WTC11 (cell line): Measurements from ENCODE around the gene LPIN3. TPM values are rescaled to one million over a fixed set of nuclear protein-coding genes. Genes with fewer than 3 reads are reported as not detected.

Source experiments
- ATAC-seq: fragments of 200-7000 bp; cut with Tn5 transposase; 2 replicates; pipeline ENCODE4 v1.10.0; 2021; ENCODE audit warnings: mild to moderate bottlenecking, moderate library complexity
- CTCF ChIA-PET: fragments of 300-600 bp; sonication (Branson Sonifier 250); formaldehyde crosslinking; loops from one replicate; lab custom pipeline; 2021; ENCODE audit warnings: antibody characterized with exemption; lab: Charles Lee
- POLR2A ChIA-PET: fragments of 350-600 bp; sonication (Branson Sonifier 250); formaldehyde crosslinking; loops from one replicate; lab custom pipeline; 2021; ENCODE audit warnings: antibody characterized with exemption; lab: Charles Lee
- DNase-seq: peaks from one replicate; pipeline ENCODE4 v3.0.0; 2021; ENCODE audit warnings: low spot score
- H3K27ac Mint-ChIP-seq: 2 replicates; pipeline ENCODE4 v1.8.0; 2021; ENCODE audit warnings: mixed read lengths
- H3K27me3 Mint-ChIP-seq: 2 replicates; pipeline ENCODE4 v1.8.0; 2021; ENCODE audit warnings: low read depth, mild to moderate bottlenecking, moderate library complexity, mixed read lengths
- H3K36me3 Mint-ChIP-seq: 2 replicates; pipeline ENCODE4 v1.8.0; 2021; ENCODE audit warnings: mixed read lengths
- H3K4me1 Mint-ChIP-seq: 2 replicates; pipeline ENCODE4 v1.8.0; 2022; ENCODE audit warnings: mixed read lengths
- H3K4me3 Mint-ChIP-seq: 2 replicates; pipeline ENCODE4 v1.8.0; 2021; ENCODE audit warnings: mild to moderate bottlenecking, moderate library complexity, mixed read lengths
- H3K9me3 Mint-ChIP-seq: 2 replicates; pipeline ENCODE4 v1.8.0; 2021; ENCODE audit warnings: mixed read lengths
- CREM ChIP-seq: sonication (generic); formaldehyde crosslinking; IDR thresholded peaks from 2 replicates; pipeline ENCODE4 v1.8.1; 2022; ENCODE audit warnings: mild to moderate bottlenecking, missing genetic modification reagents, moderate library complexity
- ESRRA ChIP-seq: sonication (generic); formaldehyde crosslinking; IDR thresholded peaks from 2 replicates; pipeline ENCODE4 v1.8.1; 2022; ENCODE audit warnings: mild to moderate bottlenecking, missing genetic modification reagents, borderline replicate concordance
- GABPB1 ChIP-seq: sonication (generic); formaldehyde crosslinking; IDR thresholded peaks from 2 replicates; pipeline ENCODE4 v1.8.1; 2023; ENCODE audit warnings: mild to moderate bottlenecking, missing genetic modification reagents
- GRHL2 ChIP-seq: fragments of 250-450 bp; sonication (Bioruptor Pico); IDR thresholded peaks from 2 replicates; pipeline ENCODE4 v1.8.0; 2022; ENCODE audit warnings: mild to moderate bottlenecking, moderate library complexity; ENCODE audit not compliant: insufficient replicate concordance, severe bottlenecking
- MXD4 ChIP-seq: fragments of 250-450 bp; sonication (Bioruptor Pico); IDR thresholded peaks from 2 replicates; pipeline ENCODE4 v1.8.0; 2021; ENCODE audit warnings: mild to moderate bottlenecking, moderate library complexity, borderline replicate concordance
- NFATC4 ChIP-seq: fragments of 250-450 bp; sonication (Bioruptor Pico); IDR thresholded peaks from 2 replicates; pipeline ENCODE4 v1.9.0; 2021; ENCODE audit warnings: mild to moderate bottlenecking
- NFYB ChIP-seq: sonication (generic); formaldehyde crosslinking; conservative IDR thresholded peaks from 2 replicates; pipeline ENCODE4 v1.8.0; 2022; ENCODE audit warnings: low read depth, missing genetic modification reagents
- NR2C2 ChIP-seq: sonication (generic); formaldehyde crosslinking; IDR thresholded peaks from 2 replicates; pipeline ENCODE4 v1.8.0; 2022; ENCODE audit warnings: mild to moderate bottlenecking, missing genetic modification reagents
- RORB ChIP-seq: fragments of 250-450 bp; sonication (Bioruptor Pico); IDR thresholded peaks from 2 replicates; pipeline ENCODE4 v1.9.0; 2021; ENCODE audit warnings: mild to moderate bottlenecking
- SMAD3 ChIP-seq: sonication (generic); formaldehyde crosslinking; IDR thresholded peaks from 2 replicates; pipeline ENCODE4 v1.8.0; 2022; ENCODE audit warnings: missing genetic modification reagents, mild to moderate bottlenecking, borderline replicate concordance
- TEAD1 ChIP-seq: sonication (generic); formaldehyde crosslinking; IDR thresholded peaks from 2 replicates; pipeline ENCODE4 v1.8.0; 2022; ENCODE audit warnings: mild to moderate bottlenecking, missing genetic modification reagents
- ZBTB21 ChIP-seq: sonication (generic); formaldehyde crosslinking; IDR thresholded peaks from 2 replicates; pipeline ENCODE4 v1.8.1; 2023; ENCODE audit warnings: mild to moderate bottlenecking, missing genetic modification reagents, borderline replicate concordance
- ZNF121 ChIP-seq: sonication (generic); formaldehyde crosslinking; IDR thresholded peaks from 2 replicates; pipeline ENCODE4 v1.8.0; 2023; ENCODE audit warnings: missing genetic modification reagents
- ZNF263 ChIP-seq: sonication (generic); formaldehyde crosslinking; IDR thresholded peaks from 2 replicates; pipeline ENCODE4 v1.8.1; 2022; ENCODE audit warnings: low read depth, mild to moderate bottlenecking, moderate library complexity, missing genetic modification reagents
- total RNA-seq: library from RNA; stranded (reverse); gene quantifications from 3 replicates; pipeline ENCODE4 v1.2.3, GENCODE V29; 2021
- TF ChIP-seq, protein P1 (sequence below): sonication (generic); formaldehyde crosslinking; IDR thresholded peaks from 2 replicates; pipeline ENCODE4 v1.8.1; 2023; ENCODE audit warnings: mild to moderate bottlenecking, missing genetic modification reagents, moderate library complexity
- TF ChIP-seq, protein P2 (sequence below): fragments of 250-450 bp; sonication (Bioruptor Pico); conservative IDR thresholded peaks from 2 replicates; pipeline ENCODE4 v1.9.0; 2021; ENCODE audit warnings: mild to moderate bottlenecking
- TF ChIP-seq, protein P3 (sequence below): fragments of 200-600 bp; IDR thresholded peaks from 2 replicates; pipeline ENCODE4 v1.8.0; 2022; ENCODE audit warnings: antibody characterized with exemption
- TF ChIP-seq, protein P4 (sequence below): sonication (generic); formaldehyde crosslinking; IDR thresholded peaks from 2 replicates; pipeline ENCODE4 v1.8.0; 2022; ENCODE audit warnings: missing genetic modification reagents
- TF ChIP-seq, protein P5 (sequence below): sonication (generic); formaldehyde crosslinking; IDR thresholded peaks from 2 replicates; pipeline ENCODE4 v1.8.1; 2022; ENCODE audit warnings: missing genetic modification reagents, borderline replicate concordance
- TF ChIP-seq, protein P6 (sequence below): sonication (generic); formaldehyde crosslinking; IDR thresholded peaks from 2 replicates; pipeline ENCODE4 v1.8.1; 2022; ENCODE audit warnings: low read depth, mild to moderate bottlenecking, moderate library complexity, missing genetic modification reagents, borderline replicate concordance

Gene LPIN3
- total RNA-seq, 1 experiment from 2014 or later: 7.9 TPM

DNA sequence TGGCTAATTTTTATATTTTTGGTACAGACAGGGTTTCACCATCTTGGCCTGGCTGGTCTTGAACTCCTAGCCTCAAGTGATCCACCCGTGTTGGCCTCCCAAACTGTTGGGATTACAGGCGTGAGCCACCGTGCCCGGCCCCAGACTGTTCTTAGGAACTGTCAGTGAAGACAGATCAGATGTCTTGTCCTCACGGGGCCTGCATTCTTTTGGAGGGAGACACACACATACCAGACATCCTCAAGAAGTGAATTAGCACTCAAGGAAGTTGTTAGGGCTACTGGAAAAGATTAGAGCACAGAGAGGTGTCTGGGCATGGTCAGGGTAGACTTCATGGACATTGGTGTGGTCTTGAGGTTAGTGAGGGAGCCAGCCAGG lies 10.3 kb upstream of the LPIN3 start:
- POLR2A ChIA-PET: no interaction called here

More for the DNA sequence above, 10.3 kb upstream of the LPIN3 start:
- ATAC-seq: no peak
- Mint-ChIP-seq H3K27me3 (no peaks in the 10 kb centered on the region), H3K36me3 (no peaks in the 10 kb centered on the region), H3K27ac (no peak overlapping the region), H3K4me3 (no peak overlapping the region), H3K9me3 (no peaks in the 10 kb centered on the region), H3K4me1 (no peaks in the 10 kb centered on the region)
- CTCF ChIA-PET: no interaction called here
- no peak for DNase-seq
- no peak for TF ChIP-seq ZBTB21 (CRISPR knock-in tag)
- no peak for TF ChIP-seq SMAD3
- no peak for TF ChIP-seq ESRRA (CRISPR knock-in tag)
- TF ChIP-seq, protein P1, sequence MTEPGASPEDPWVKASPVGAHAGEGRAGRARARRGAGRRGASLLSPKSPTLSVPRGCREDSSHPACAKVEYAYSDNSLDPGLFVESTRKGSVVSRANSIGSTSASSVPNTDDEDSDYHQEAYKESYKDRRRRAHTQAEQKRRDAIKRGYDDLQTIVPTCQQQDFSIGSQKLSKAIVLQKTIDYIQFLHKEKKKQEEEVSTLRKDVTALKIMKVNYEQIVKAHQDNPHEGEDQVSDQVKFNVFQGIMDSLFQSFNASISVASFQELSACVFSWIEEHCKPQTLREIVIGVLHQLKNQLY (CRISPR knock-in tag): no peak
- TF ChIP-seq NFATC4: no peak
- no peak for TF ChIP-seq ZNF263 (CRISPR knock-in tag)
- TF ChIP-seq NR2C2 (CRISPR knock-in tag): no peak
- TF ChIP-seq, protein P2, sequence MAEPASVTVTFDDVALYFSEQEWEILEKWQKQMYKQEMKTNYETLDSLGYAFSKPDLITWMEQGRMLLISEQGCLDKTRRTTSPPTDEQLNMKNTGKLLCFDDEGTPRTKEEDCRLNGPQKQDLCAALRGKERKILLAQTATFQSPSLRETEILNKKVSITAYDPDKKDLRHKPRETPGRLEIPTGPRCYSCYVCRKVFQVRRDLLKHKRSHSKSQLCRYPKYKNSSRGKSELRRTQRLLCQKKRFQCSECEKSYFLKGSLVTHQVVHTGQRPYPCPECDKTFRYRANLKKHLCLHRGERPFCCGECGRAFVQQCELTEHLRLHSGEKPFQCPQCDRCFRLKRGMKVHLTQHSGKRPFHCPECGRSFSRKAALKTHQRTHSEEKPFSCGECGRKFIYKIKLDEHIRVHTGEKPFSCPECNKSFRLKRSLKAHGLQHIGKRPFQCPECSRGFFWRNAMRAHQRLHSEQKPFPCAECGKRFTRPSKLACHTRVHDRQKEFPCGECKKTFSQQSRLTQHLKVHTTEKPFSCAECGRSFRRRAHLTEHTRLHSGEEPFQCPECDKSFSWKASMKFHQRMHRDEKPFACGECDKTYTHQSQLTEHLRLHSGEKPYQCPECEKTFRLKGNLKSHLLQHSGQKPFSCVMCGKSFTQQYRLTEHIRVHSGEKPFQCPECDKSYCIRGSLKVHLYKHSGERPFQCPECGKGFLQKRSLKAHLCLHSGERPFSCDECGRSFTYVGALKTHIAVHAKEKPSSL: no peak
- TF ChIP-seq RORB: no peak
- no peak for TF ChIP-seq CREM (CRISPR knock-in tag)
- no peak for TF ChIP-seq GRHL2
- no peak for TF ChIP-seq ZNF121 (CRISPR knock-in tag)
- TF ChIP-seq TEAD1 (CRISPR knock-in tag): no peak
- TF ChIP-seq, protein P3, sequence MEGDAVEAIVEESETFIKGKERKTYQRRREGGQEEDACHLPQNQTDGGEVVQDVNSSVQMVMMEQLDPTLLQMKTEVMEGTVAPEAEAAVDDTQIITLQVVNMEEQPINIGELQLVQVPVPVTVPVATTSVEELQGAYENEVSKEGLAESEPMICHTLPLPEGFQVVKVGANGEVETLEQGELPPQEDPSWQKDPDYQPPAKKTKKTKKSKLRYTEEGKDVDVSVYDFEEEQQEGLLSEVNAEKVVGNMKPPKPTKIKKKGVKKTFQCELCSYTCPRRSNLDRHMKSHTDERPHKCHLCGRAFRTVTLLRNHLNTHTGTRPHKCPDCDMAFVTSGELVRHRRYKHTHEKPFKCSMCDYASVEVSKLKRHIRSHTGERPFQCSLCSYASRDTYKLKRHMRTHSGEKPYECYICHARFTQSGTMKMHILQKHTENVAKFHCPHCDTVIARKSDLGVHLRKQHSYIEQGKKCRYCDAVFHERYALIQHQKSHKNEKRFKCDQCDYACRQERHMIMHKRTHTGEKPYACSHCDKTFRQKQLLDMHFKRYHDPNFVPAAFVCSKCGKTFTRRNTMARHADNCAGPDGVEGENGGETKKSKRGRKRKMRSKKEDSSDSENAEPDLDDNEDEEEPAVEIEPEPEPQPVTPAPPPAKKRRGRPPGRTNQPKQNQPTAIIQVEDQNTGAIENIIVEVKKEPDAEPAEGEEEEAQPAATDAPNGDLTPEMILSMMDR: no peak
- no peak for TF ChIP-seq MXD4 (CRISPR knock-in tag)
- no peak for TF ChIP-seq GABPB1
- TF ChIP-seq, protein P4, sequence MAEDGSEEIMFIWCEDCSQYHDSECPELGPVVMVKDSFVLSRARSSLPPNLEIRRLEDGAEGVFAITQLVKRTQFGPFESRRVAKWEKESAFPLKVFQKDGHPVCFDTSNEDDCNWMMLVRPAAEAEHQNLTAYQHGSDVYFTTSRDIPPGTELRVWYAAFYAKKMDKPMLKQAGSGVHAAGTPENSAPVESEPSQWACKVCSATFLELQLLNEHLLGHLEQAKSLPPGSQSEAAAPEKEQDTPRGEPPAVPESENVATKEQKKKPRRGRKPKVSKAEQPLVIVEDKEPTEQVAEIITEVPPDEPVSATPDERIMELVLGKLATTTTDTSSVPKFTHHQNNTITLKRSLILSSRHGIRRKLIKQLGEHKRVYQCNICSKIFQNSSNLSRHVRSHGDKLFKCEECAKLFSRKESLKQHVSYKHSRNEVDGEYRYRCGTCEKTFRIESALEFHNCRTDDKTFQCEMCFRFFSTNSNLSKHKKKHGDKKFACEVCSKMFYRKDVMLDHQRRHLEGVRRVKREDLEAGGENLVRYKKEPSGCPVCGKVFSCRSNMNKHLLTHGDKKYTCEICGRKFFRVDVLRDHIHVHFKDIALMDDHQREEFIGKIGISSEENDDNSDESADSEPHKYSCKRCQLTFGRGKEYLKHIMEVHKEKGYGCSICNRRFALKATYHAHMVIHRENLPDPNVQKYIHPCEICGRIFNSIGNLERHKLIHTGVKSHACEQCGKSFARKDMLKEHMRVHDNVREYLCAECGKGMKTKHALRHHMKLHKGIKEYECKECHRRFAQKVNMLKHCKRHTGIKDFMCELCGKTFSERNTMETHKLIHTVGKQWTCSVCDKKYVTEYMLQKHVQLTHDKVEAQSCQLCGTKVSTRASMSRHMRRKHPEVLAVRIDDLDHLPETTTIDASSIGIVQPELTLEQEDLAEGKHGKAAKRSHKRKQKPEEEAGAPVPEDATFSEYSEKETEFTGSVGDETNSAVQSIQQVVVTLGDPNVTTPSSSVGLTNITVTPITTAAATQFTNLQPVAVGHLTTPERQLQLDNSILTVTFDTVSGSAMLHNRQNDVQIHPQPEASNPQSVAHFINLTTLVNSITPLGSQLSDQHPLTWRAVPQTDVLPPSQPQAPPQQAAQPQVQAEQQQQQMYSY (CRISPR knock-in tag): no peak
- TF ChIP-seq, protein P5, sequence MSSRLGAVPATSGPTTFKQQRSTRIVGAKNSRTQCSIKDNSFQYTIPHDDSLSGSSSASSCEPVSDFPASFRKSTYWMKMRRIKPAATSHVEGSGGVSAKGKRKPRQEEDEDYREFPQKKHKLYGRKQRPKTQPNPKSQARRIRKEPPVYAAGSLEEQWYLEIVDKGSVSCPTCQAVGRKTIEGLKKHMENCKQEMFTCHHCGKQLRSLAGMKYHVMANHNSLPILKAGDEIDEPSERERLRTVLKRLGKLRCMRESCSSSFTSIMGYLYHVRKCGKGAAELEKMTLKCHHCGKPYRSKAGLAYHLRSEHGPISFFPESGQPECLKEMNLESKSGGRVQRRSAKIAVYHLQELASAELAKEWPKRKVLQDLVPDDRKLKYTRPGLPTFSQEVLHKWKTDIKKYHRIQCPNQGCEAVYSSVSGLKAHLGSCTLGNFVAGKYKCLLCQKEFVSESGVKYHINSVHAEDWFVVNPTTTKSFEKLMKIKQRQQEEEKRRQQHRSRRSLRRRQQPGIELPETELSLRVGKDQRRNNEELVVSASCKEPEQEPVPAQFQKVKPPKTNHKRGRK (CRISPR knock-in tag): no peak
- TF ChIP-seq, protein P6, sequence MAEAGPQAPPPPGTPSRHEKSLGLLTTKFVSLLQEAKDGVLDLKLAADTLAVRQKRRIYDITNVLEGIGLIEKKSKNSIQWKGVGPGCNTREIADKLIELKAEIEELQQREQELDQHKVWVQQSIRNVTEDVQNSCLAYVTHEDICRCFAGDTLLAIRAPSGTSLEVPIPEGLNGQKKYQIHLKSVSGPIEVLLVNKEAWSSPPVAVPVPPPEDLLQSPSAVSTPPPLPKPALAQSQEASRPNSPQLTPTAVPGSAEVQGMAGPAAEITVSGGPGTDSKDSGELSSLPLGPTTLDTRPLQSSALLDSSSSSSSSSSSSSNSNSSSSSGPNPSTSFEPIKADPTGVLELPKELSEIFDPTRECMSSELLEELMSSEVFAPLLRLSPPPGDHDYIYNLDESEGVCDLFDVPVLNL (CRISPR knock-in tag): no peak
- TF ChIP-seq NFYB: no peak
